Fibroblast of the aortic adventitia (primary cell): Measurements from ENCODE around the gene FANCL. TPM values are rescaled to one million over a fixed set of nuclear protein-coding genes. Genes with fewer than 3 reads are reported as not detected.

Experiments
- DNase-seq: peaks from one replicate; pipeline ENCODE4 v3.0.0-alpha.2; 2010; ENCODE audit warnings: low read depth
- H3K4me3 ChIP-seq: 2 replicates; pipeline ENCODE4 v1.5.1; 2011; ENCODE audit warnings: low read depth, mild to moderate bottlenecking, control low read depth, low read length, moderate library complexity
- CTCF ChIP-seq: IDR thresholded peaks from 2 replicates; pipeline ENCODE4 v1.5.1; 2011; ENCODE audit warnings: mild to moderate bottlenecking, low read length, control low read depth, inconsistent platforms; ENCODE audit not compliant: insufficient read depth
- total RNA-seq: library from RNA; depleted of rRNA; stranded (reverse); fragments of >200 nt; gene quantifications from 2 replicates; pipeline ENCODE4 v1.2.3, GENCODE V29; 2012; ENCODE audit warnings: low replicate concordance

Gene FANCL
- total RNA-seq, 1 donor = 29.6 TPM

GRCh38 chr2:58109481-58109880 lies 131.6 kb downstream of the FANCL start:
- peak; percentile 25 for DNase-seq
- H3K4me3 ChIP-seq = no peak overlapping the region
- no peak for TF ChIP-seq CTCF

Other genes starting within 250 kb of the FANCL start
- 18.4 and 47.1 TPM in 2 replicates for gene VRK2, start 194.5 kb downstream of the FANCL start, total RNA-seq